Measurements from ENCODE around the gene ABCD3.

Gene ABCD3

GRCh38 chr1:94526152-94526980, 108.2 kb downstream of the ABCD3 start:
- no peak for DNase-seq (ENCODE audit: low spot score)

GRCh38 chr1:94527447-94528031, 109.3 kb downstream of the ABCD3 start:
- no peak for DNase-seq (ENCODE audit: low spot score)

DNA sequence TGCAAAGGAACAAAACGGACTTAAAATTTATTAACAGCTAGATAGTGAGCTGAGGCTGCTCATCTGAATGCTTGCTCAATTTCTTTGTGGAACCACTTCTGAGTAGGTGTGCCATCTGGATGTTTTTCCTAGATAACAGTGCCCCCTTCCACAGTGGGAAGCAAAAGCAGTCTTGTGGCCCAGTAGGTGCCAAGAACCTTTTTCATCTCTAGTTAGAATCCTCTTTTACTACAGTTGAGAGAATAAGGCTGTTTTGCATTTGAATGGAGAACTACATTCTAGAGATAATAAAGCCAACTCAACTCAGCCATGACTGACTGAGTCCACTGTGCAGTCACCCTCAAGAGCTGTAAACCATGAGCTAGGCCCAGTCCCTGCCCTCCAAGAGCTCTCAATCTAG, 110.1 kb downstream of the ABCD3 start:
- no peak for DNase-seq (ENCODE audit: low spot score)

- no peak for DNase-seq (ENCODE audit: low spot score)
Observed at GRCh38 chr1:94528826-94529225, 110.6 kb downstream of the ABCD3 start.

DNA sequence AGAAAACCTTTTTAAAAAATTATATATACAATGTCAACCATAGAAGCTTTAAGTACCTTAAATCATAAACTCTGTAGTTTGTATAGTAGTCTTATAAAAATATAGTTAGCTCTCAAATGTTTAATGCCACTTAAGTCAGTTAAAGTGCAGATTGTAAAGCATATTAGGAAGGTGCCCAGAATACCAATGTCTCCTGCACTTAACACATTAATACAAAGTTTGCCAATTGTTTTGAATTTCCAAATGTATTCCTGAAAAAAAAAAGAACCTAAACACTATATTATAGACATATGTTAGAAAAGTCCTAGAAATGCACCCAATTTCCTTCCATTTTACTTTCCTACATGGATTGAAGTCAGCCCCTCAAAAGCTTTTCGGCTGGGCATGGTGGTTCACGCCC, 111.2 kb downstream of the ABCD3 start:
- no peak for DNase-seq (ENCODE audit: low spot score)

DNA sequence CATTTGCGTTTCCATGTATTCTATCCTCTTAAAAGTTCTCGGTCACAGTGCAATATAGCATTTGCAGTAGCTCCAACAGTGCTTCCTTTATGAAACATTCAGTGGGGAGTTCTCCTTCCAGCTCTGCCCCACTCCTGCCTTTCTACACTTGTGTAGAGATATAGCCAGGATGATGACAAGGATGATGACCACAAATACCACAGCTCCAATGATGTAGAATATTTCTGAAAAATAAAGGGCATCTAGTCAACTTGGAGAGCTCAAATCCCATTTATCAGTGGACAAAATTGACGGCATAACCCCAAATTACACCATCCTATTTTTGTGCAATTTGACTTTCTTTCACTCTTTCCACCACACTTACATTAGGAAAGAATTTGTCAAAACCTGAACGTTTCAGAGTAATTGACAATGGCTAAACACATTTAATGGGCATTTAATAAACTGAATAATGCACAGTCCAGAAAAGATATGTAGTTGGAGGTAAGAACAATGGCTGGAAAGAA, 112.2 kb downstream of the ABCD3 start:
- no peak for DNase-seq (ENCODE audit: low spot score)

DNA sequence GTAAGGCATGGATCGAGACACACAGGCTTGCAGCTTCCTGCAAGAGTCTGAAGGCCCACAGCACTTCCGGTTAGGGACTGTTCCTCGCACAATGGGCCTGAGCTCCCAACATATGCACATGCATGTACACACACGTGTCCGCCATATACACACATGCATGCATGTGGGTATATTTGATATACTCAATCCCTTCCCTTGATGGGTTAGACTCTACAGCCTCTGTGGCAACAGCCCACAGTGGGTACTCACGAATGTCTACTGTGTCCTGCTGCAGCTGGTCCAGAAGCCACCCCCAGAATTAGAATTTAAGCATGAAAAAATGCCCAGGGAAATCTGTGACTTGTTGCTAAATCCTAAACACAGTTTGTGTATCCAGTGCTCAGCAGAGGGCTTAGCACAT, 113.5 kb downstream of the ABCD3 start:
- no peak for DNase-seq (ENCODE audit: low spot score)

DNA sequence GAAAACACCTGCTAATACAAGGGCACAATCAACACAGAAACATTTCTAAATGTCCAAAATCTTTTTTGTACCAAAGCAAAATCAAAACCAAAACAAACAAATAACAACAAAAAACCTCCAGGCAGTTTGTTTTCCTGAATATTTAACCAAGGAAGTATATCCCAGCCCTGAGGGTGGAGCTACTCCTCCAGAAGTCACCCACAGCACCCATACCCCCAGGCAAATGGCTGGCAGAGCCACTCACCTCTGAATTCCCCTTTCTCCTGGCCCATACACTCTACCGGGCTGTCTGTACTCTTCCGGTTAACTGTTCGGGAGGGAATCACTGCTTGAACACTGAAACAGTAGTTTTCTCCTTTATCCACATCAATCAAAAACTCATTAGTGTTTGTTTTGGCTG, 113.9 kb downstream of the ABCD3 start:
- DNase-seq (ENCODE audit: low spot score), result no peak

- DNase-seq (ENCODE audit: low spot score), result no peak
Observed at GRCh38 chr1:94535095-94535494, 116.9 kb downstream of the ABCD3 start.

- no peak for DNase-seq (ENCODE audit: low spot score)
Observed at GRCh38 chr1:94535879-94536278, 117.7 kb downstream of the ABCD3 start.

DNA sequence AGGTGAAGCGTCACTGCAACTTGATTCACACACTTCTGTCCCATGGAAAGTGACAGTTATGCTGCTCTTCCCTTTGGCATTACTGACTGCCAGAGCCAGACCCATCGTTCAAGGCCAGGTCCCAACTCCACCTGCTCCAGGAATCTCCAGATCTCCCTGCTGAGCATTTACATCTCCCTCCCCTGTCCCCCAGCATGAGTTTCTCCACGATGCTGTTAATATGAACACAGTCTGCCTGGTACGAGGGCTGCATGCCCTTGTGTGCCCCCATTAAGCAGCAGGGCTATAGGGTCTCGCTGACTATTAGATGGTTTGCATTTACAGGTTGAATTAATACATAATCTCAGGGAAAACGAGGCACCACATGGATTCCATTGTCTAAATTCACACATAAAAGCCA, 119.1 kb downstream of the ABCD3 start:
- DNase-seq (ENCODE audit: low spot score), result no peak

- no peak for DNase-seq (ENCODE audit: low spot score)
Observed at GRCh38 chr1:94538243-94538827, 120.1 kb downstream of the ABCD3 start.

DNA sequence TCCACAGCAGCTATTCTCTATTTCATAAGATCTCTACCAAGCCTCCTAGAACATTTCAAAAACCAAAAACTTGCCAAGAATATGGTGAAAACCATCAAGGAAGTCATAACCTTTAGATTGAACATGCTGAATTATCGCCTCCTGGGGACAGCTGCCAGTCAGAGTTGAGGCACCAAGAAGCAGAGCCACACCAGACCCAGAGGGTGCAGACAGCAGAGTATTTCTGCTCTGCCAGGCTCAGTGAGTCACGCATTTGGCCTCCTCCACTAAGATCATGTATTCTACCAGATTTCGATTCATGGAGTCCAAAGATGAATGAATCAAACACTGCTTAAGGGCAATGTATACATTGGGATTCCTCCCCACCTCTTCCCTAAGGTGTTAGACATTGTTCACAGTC, 121.3 kb downstream of the ABCD3 start:
- no peak for DNase-seq (ENCODE audit: low spot score)

- DNase-seq (ENCODE audit: low spot score), result no peak
Observed at GRCh38 chr1:94540440-94541245, 122.5 kb downstream of the ABCD3 start.

DNA sequence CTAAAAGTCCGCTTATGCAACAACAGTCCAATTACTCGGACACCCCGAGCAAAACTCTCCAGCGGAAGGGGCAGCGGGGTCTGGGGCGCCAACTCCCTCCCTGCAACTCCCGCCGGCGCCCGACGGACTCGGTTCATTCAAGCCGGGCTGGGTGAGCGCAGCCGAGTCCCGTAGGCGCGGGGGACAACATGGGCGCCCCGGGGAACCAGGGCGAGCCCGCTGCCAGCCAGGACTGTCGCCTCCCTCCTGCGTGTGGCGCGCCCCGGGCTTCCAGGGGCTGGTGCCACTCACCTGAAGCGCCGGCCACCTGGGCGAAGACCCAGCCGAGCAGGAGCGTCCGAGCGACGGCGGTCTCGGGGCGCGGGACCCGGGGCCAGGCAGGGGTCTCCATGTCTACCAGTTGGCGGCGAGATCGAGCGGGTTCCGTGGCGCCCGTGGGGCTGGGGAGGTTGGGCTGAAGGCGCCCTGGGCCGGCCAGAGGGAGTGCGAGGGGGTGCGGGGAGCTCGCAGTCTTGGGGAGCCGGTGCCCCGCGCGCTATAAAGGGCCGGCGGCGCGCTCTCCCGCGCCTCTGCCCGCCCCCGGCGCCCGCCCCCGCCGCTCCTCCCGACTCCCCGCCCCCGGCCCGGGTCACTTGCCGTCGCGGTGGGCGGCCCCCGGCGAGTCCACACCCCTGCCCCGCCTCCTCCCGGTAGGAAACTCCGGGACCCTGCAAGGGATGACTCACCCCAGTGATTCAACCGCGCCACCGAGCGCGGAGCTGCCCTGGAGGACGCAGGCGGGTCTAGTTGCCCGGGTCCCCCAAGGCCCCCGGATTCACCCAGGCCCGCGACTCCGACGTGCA, 123.3 kb downstream of the ABCD3 start, which contains the start of gene F3:
F3 (minus strand) TSS at position 514 of the 842 bp plus-strand sequence; CDS start at position 391, 123 bp downstream.
- DNase-seq (ENCODE audit: low spot score), result peak; percentile 50

DNA sequence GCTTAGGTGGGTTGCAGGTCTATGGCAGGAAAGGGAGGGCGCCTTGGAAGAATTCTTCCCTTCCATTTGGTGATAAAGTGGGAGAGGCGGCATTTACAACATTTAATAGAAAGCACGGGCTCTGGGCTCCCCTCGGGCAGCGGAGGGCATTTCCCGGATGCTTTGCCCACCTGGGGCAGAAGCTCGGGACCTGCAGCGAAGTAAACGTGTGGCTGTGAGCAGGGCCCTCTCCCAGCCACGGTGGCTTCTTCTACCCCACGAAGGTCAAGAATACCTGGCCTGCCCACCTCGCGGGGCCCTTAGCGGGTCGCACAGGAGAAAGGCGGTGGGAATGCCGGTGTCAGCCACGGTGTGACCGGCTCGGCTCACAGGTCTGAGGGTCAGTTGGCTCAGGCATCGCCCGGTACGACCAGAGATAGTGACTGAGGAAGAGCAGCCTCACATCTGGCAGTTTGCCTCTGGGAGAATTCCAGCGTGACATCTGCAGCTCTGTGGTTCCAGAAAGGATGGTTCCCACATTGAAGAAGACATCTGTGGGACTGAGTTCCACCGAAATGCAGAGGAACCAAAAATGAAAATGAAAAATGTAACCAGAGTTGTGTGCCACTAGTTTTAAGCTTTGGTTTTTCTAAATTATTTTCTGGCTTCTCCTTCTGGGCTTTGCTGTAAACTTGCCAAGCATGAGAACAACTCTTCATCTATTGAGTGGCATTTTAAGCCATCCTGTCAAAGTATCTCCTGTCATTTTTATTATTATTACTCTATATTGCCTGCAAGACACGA, 124.1 kb downstream of the ABCD3 start:
- peak; percentile 4 for DNase-seq (ENCODE audit: low spot score)

DNA sequence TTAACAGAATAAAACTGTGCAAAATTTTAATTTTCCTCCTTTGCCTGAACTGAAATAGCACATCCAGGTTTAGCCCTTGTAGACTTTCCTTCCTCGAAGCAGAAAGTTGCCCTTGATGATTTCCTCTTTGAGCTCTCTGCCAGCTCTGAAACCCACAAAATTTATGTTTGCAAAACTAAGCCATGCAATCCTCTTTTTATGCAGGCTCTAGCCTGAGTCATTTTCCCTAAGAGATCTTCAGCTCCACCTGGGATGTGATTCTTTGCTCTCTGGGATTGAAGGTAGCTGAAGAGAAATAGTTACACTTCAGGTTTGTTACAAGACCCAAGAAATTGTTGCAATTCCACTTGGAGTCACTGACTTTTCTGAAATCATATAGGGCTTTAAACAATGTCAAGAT, 124.8 kb downstream of the ABCD3 start:
- no peak for DNase-seq (ENCODE audit: low spot score)

- DNase-seq (ENCODE audit: low spot score), result no peak
Observed at GRCh38 chr1:94543893-94544635, 125.9 kb downstream of the ABCD3 start.

Measured in SK-N-DZ (cell line).